Tibial nerve (tissue), 3 donors: ENCODE measurements around the gene ARHGAP12.

Source experiments
- CTCF ChIP-seq, 5 experiments: fragments of 200-600 bp in 3 of 5; fragments of 450-650 bp in 2 of 5; sonication (generic) in 3 of 5; IDR thresholded peaks; one replicate each; pipeline ENCODE4 v1.5.1; 2016 to 2019; ENCODE audit warnings: antibody characterized with exemption in 5 of 5, mild to moderate bottlenecking in 3 of 5, moderate library complexity in 2 of 5
- POLR2A ChIP-seq, 2 donors: fragments of 450-650 bp; IDR thresholded peaks; one replicate each; pipeline ENCODE4 v1.6.1; 2017; ENCODE audit warnings: antibody characterized with exemption in 2 of 2, mild to moderate bottlenecking in 2 of 2, moderate library complexity in 2 of 2

- TF ChIP-seq CTCF (IDR thresholded peaks at IDR 0.05) = no peak
- TF ChIP-seq POLR2A (IDR thresholded peaks at IDR 0.05) = no peak
These were observed 12.4 kb upstream of the ARHGAP12 start for GRCh38 chr10:31940839-31941653.
